Loucy (cell line): ENCODE results near the gene SLC10A3.

Experiments
- CTCF ChIP-seq: fragments of 200-600 bp; sonication (generic); conservative IDR thresholded peaks from 2 replicates; pipeline ENCODE4 v1.5.1; 2014; ENCODE audit warnings: mild to moderate bottlenecking, antibody characterized with exemption, low read length
- EZH2phosphoT487 ChIP-seq: fragments of 200-600 bp; IDR thresholded peaks from 2 replicates; pipeline ENCODE4 v1.6.1; 2018; ENCODE audit warnings: antibody characterized with exemption, mild to moderate bottlenecking, moderate library complexity, borderline replicate concordance

GRCh38 chrX:154469114-154469513, 21.3 kb downstream of the SLC10A3 start:
- TF ChIP-seq CTCF (no peak), EZH2phosphoT487 (no peak)
